ENCODE measurements around the gene C12orf75. TPM values are rescaled to one million over a fixed set of nuclear protein-coding genes. Genes with fewer than 3 reads are reported as not detected.
"Not testable (repeated sequence)": the region's sequence is repeated elsewhere in the genome, so short reads cannot be mapped to it uniquely, and the experiment has no call there.

C12orf75 gene
- total and polyA plus RNA-seq, 12 donors = 0.76 to 4.9 (median 1.7) TPM

GRCh38 chr12:105310476-105311085 lies 19.9 kb upstream of the C12orf75 start:
- H3K36me3 ChIP-seq; ATAC-seq; DNase-seq; H3K4me3 ChIP-seq; H3K4me1 ChIP-seq; H3K27me3 ChIP-seq; intact Hi-C loops (cut with DNase I); H3K27ac ChIP-seq: not testable (repeated sequence)
- WGBS, 2 donors = 74 to 77% methylated on average over 2 of the region's 2 CpGs
- peaks cover 0 to 16% (median 0%) of the 10 kb centered on the region in 11 donors for H3K9me3 ChIP-seq

GRCh38 chr12:105311936-105312335 lies 18.6 kb upstream of the C12orf75 start:
- ATAC-seq; intact Hi-C loops (cut with DNase I); H3K36me3 ChIP-seq; H3K27ac ChIP-seq; H3K4me3 ChIP-seq; H3K4me1 ChIP-seq; DNase-seq; H3K27me3 ChIP-seq: not testable (repeated sequence)
- peaks cover 0 to 16% (median 0%) of the 10 kb centered on the region in 11 donors for H3K9me3 ChIP-seq
- WGBS, 2 donors = 59 to 74% methylated on average over 3 of the region's 3 CpGs

DNA sequence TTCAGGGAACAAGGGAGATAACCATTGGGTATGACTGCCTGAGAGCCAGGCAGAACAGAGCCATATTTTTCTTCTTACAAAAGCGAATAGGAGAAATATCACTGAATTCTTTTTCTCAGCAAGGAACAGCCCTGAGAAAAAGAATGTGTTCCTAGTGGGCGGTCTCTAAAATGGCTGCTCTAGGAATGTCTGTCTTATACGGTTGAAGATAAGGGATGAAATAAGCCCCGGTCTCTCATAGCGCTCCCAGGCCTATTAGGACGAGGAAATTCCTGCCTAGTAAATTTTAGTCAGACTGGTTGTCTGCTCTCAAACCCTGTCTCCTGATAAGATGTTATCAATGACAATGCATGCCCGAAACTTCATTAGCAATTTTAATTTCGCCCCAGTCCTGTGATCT lies 16.7 kb upstream of the C12orf75 start:
- ATAC-seq; H3K27me3 ChIP-seq; H3K4me3 ChIP-seq; DNase-seq; H3K4me1 ChIP-seq; H3K36me3 ChIP-seq; H3K27ac ChIP-seq; intact Hi-C loops (cut with DNase I): not testable (repeated sequence)
- peaks cover 0 to 16% (median 0%) of the 10 kb centered on the region in 11 donors for H3K9me3 ChIP-seq
- WGBS, 2 donors = 92 to 93% methylated on average over 8 of the region's 8 CpGs

DNA sequence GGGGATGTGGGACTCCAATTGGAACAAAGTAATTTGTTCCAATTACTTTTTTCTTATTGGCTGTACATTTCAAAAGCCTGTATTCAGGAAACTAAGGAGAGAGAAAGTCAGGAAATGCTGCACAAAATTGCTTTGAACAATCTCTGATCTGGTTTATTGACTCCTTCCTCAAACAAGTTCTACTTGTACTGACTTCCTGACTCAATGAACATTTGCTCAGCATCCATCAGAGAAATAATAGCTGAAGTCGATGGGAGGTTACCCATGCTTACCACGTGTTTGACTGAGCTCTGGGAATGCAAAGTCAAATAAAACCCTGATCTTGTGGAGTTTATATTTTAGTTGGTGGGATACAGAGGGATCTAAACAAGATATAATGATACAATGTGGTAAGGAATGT lies 15.4 kb upstream of the C12orf75 start:
- H3K4me1 ChIP-seq = no peaks in the 10 kb centered on the region
- intact Hi-C loops (cut with DNase I) = no loop called here
- no peak overlapping the region for H3K27ac ChIP-seq
- DNase-seq = no peak
- H3K36me3 ChIP-seq = no peaks in the 10 kb centered on the region
- H3K27me3 ChIP-seq = peaks cover 0 to 3% (median 0%) of the 10 kb centered on the region in 7 donors
- 74 to 78% methylated on average over 2 of the region's 2 CpGs for WGBS, 2 donors
- peaks cover 0 to 16% (median 0%) of the 10 kb centered on the region in 11 donors for H3K9me3 ChIP-seq
- TF ChIP-seq, protein P1, sequence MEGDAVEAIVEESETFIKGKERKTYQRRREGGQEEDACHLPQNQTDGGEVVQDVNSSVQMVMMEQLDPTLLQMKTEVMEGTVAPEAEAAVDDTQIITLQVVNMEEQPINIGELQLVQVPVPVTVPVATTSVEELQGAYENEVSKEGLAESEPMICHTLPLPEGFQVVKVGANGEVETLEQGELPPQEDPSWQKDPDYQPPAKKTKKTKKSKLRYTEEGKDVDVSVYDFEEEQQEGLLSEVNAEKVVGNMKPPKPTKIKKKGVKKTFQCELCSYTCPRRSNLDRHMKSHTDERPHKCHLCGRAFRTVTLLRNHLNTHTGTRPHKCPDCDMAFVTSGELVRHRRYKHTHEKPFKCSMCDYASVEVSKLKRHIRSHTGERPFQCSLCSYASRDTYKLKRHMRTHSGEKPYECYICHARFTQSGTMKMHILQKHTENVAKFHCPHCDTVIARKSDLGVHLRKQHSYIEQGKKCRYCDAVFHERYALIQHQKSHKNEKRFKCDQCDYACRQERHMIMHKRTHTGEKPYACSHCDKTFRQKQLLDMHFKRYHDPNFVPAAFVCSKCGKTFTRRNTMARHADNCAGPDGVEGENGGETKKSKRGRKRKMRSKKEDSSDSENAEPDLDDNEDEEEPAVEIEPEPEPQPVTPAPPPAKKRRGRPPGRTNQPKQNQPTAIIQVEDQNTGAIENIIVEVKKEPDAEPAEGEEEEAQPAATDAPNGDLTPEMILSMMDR (IDR thresholded peaks at IDR 0.05) = no peak
- H3K4me3 ChIP-seq = no peak overlapping the region
- no peak for ATAC-seq

DNA sequence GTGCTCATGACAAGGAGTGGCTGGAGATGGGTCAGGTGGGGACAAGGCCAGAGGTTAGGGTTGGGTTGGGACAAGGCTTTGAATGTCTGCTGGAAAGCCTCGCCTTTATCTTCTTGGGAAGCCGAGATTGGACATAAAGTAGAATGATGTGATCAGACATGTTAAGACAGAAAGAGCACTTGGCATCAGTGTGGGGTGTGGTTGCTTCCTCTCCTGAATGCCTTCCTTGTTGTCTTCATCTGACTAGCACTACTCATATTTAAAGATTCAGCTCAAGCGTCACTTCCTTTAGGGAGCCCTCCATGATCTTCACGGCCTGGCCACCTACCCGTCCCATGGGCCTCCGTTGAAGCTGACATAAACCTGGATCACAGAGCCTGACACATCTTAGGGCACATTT lies 14.8 kb upstream of the C12orf75 start:
- H3K27ac ChIP-seq = no peak overlapping the region

More for the DNA sequence above, 14.8 kb upstream of the C12orf75 start:
- no peak for DNase-seq
- intact Hi-C loops (cut with DNase I) = no loop called here
- Histone ChIP-seq H3K4me3 (no peak overlapping the region), H3K27me3 (peaks cover 0 to 3% (median 0%) of the 10 kb centered on the region in 7 donors), H3K36me3 (no peaks in the 10 kb centered on the region), H3K4me1 (no peaks in the 10 kb centered on the region), H3K9me3 (peaks cover 0 to 16% (median 0%) of the 10 kb centered on the region in 11 donors)
- no peak for ATAC-seq
- TF ChIP-seq, protein P1 (IDR thresholded peaks at IDR 0.05) = no peak
- WGBS, 2 donors = 90 to 91% methylated on average over 6 of the region's 6 CpGs

All from heart right ventricle (tissue), 16 donors.